ENCODE data around the gene COBLL1.

DNA sequence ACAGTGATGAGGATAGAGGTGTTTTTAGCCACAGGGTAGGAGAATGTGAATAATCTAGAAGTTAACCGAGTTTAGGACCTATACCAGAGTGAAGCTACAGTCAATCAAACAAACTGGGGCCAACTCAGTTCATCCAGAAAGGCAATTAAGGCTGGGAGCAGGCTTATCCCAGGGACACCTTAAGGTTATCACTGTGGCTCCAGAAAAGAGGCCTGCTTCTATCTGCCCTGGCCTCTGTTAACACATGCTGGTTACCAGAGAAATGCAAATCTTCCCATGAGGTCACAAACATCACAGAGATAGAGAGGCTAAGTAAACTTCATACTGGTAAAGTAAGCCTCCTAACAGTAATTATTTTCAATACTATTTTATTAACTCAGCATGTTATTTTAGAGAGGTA, 127.2 kb downstream of the COBLL1 start:
- TF ChIP-seq, protein P1, sequence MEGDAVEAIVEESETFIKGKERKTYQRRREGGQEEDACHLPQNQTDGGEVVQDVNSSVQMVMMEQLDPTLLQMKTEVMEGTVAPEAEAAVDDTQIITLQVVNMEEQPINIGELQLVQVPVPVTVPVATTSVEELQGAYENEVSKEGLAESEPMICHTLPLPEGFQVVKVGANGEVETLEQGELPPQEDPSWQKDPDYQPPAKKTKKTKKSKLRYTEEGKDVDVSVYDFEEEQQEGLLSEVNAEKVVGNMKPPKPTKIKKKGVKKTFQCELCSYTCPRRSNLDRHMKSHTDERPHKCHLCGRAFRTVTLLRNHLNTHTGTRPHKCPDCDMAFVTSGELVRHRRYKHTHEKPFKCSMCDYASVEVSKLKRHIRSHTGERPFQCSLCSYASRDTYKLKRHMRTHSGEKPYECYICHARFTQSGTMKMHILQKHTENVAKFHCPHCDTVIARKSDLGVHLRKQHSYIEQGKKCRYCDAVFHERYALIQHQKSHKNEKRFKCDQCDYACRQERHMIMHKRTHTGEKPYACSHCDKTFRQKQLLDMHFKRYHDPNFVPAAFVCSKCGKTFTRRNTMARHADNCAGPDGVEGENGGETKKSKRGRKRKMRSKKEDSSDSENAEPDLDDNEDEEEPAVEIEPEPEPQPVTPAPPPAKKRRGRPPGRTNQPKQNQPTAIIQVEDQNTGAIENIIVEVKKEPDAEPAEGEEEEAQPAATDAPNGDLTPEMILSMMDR (conservative IDR thresholded peaks at IDR 0.05), result no peak
- TF ChIP-seq ZFX (IDR thresholded peaks at IDR 0.05), result no peak

Data from C4-2B (cell line).